ENCODE results near the gene PRUNE1.

Gene PRUNE1

DNA sequence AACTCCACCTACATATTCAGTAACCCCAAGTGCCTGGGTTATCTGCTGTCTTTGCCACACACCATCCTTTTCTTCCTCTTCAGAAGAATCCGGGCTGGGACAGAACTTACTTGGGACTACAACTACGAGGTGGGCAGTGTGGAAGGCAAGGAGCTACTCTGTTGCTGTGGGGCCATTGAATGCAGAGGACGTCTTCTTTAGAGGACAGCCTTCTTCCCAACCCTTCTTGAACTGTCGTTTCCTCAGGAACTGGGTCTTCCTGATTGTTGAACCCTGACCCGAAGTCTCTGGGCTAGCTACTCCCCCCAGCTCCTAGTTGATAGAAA is 44.1 kb upstream of the PRUNE1 start:
- H3K27me3 ChIP-seq (ENCODE audit: insufficient read depth, low read depth), result no peaks in the 10 kb centered on the region
- H4K20me1 ChIP-seq (ENCODE audit: insufficient read depth), result no peaks in the 10 kb centered on the region
- peaks cover 5% of the 10 kb centered on the region; the same call in 1 of the 2 replicates for H3K79me2 ChIP-seq (ENCODE audit: insufficient read depth, low read depth)
- no peak overlapping the region for H3K9ac ChIP-seq
- no peak overlapping the region for H3K27ac ChIP-seq
- H3K4me2 ChIP-seq, result no peak overlapping the region
- no peak overlapping the region for H2AFZ ChIP-seq (ENCODE audit: low read depth)
- peaks cover 39% of the 10 kb centered on the region; the same call in 1 of the 2 replicates for H3K36me3 ChIP-seq (ENCODE audit: insufficient read depth)
- no peak overlapping the region for H3K4me3 ChIP-seq (IDR thresholded peaks at IDR 0.05; ENCODE audit: insufficient read depth, low read depth, low read length)
- TF ChIP-seq, protein P1, sequence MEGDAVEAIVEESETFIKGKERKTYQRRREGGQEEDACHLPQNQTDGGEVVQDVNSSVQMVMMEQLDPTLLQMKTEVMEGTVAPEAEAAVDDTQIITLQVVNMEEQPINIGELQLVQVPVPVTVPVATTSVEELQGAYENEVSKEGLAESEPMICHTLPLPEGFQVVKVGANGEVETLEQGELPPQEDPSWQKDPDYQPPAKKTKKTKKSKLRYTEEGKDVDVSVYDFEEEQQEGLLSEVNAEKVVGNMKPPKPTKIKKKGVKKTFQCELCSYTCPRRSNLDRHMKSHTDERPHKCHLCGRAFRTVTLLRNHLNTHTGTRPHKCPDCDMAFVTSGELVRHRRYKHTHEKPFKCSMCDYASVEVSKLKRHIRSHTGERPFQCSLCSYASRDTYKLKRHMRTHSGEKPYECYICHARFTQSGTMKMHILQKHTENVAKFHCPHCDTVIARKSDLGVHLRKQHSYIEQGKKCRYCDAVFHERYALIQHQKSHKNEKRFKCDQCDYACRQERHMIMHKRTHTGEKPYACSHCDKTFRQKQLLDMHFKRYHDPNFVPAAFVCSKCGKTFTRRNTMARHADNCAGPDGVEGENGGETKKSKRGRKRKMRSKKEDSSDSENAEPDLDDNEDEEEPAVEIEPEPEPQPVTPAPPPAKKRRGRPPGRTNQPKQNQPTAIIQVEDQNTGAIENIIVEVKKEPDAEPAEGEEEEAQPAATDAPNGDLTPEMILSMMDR (conservative IDR thresholded peaks at IDR 0.05; ENCODE audit: low read depth, low read length), result no peak
- no peaks in the 10 kb centered on the region for H3K4me1 ChIP-seq (ENCODE audit: low read depth, poor library complexity, severe bottlenecking)

DNA sequence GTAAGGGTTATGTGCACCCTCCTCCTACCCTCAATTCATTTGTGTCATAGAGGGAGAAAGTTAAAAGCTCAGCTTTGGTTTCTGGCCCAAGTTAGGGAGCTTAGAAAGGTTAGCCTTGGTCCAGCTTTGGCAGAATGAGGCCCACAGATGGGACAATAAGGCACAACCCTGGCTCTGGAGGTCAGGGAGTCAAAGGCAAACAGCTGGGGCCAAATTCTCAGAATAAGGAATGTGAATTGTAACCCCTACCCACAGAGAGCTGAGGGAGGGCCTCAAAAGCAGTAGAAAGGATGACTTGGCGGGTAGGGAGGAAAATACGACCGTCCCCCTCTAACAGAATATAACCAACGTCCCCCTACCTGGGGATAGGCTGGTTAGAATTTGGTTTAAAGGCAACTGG is 42.6 kb upstream of the PRUNE1 start:
- Histone ChIP-seq H3K79me2 (ENCODE audit: insufficient read depth, low read depth) (peaks cover 19% of the 10 kb centered on the region), H3K27ac (no peak overlapping the region), H3K4me3 (IDR thresholded peaks at IDR 0.05; ENCODE audit: insufficient read depth, low read depth, low read length) (no peak overlapping the region), H3K9ac (no peak overlapping the region), H3K36me3 (ENCODE audit: insufficient read depth) (peaks cover 39% of the 10 kb centered on the region; the same call in 1 of the 2 replicates), H3K4me1 (ENCODE audit: low read depth, poor library complexity, severe bottlenecking) (peaks cover 2% of the 10 kb centered on the region), H3K4me2 (no peak overlapping the region), H3K27me3 (ENCODE audit: insufficient read depth, low read depth) (no peaks in the 10 kb centered on the region), H2AFZ (ENCODE audit: low read depth) (no peak overlapping the region), H4K20me1 (ENCODE audit: insufficient read depth) (0 out of 2 replicates have a peak, but pooled peaks cover 2% of the 10 kb centered on the region)
- TF ChIP-seq, protein P1 (conservative IDR thresholded peaks at IDR 0.05; ENCODE audit: low read depth, low read length), result no peak

DNA sequence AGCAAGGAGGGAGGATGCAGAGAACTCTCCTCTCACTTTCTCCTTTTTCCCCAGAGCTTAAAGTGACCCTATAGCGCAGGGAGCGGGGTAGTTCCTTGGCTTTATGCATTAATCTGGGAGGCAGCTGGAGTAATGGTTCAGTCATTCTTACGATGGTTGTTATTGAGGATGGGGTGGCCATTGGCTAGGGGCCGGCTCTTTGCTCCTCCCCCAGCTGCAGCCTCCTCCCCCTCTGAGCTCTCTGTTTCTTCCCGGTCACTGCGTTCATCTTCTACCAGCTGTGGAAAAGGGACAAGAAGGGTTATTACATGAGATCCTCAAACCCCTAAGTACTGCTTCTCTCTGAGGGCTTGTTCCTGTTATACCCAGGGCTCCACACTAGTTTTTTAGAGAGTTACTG is 42.2 kb upstream of the PRUNE1 start:
- H3K36me3 ChIP-seq (ENCODE audit: insufficient read depth), result peaks cover 39% of the 10 kb centered on the region; the same call in 1 of the 2 replicates

DNA sequence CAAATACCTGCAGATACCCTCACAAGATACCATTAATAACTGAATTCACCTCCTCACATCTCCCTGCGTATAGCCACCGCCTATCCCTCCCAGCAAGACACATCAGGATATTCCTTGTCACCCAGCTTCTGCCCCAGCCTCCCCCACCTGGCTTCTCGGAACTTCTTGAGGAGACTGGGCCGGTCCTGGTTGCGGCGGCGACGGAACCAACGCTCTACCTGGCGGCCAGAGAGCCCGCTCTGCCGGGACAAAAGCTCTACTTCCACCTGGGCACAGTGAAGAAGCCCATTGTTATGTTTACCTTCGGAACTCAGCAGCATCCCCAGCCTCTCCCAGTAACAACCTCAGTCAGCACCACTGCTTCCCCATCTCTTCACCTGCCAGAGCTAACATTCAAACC is 40.3 kb upstream of the PRUNE1 start:
- Histone ChIP-seq H3K9ac (no peak overlapping the region), H3K36me3 (ENCODE audit: insufficient read depth) (peaks cover 39% of the 10 kb centered on the region; the same call in 1 of the 2 replicates), H3K27ac (no peak overlapping the region), H2AFZ (ENCODE audit: low read depth) (no peak overlapping the region), H3K4me1 (ENCODE audit: low read depth, poor library complexity, severe bottlenecking) (peaks cover 25% of the 10 kb centered on the region), H3K4me3 (IDR thresholded peaks at IDR 0.05; ENCODE audit: insufficient read depth, low read depth, low read length) (no peak overlapping the region), H3K79me2 (ENCODE audit: insufficient read depth, low read depth) (peaks cover 43% of the 10 kb centered on the region), H3K27me3 (ENCODE audit: insufficient read depth, low read depth) (no peaks in the 10 kb centered on the region), H4K20me1 (ENCODE audit: insufficient read depth) (peaks cover 18% of the 10 kb centered on the region), H3K4me2 (no peak overlapping the region)
- TF ChIP-seq, protein P1 (conservative IDR thresholded peaks at IDR 0.05; ENCODE audit: low read depth, low read length), result no peak

More for the DNA sequence above, 42.2 kb upstream of the PRUNE1 start:
- Histone ChIP-seq H3K4me3 (IDR thresholded peaks at IDR 0.05; ENCODE audit: insufficient read depth, low read depth, low read length) (no peak overlapping the region), H3K4me1 (ENCODE audit: low read depth, poor library complexity, severe bottlenecking) (peaks cover 6% of the 10 kb centered on the region), H3K27ac (no peak overlapping the region), H3K79me2 (ENCODE audit: insufficient read depth, low read depth) (peaks cover 23% of the 10 kb centered on the region), H4K20me1 (ENCODE audit: insufficient read depth) (peaks cover 6% of the 10 kb centered on the region; the same call in 1 of the 2 replicates), H3K27me3 (ENCODE audit: insufficient read depth, low read depth) (no peaks in the 10 kb centered on the region), H3K9ac (no peak overlapping the region), H2AFZ (ENCODE audit: low read depth) (no peak overlapping the region), H3K4me2 (no peak overlapping the region)
- TF ChIP-seq, protein P1 (conservative IDR thresholded peaks at IDR 0.05; ENCODE audit: low read depth, low read length), result no peak
